HEK293T (cell line): Measurements from ENCODE around the gene RRBP1.

Experiments
- ARNT ChIP-seq: fragments of 450-650 bp; IDR thresholded peaks from 2 replicates; pipeline ENCODE4 v1.6.1; 2017; ENCODE audit warnings: mild to moderate bottlenecking
- BHLHE40 ChIP-seq: fragments of 450-650 bp; IDR thresholded peaks from 2 replicates; pipeline ENCODE4 v1.6.1; 2016; ENCODE audit warnings: mild to moderate bottlenecking, moderate library complexity, borderline replicate concordance
- ELF4 ChIP-seq: fragments of 450-650 bp; IDR thresholded peaks from 2 replicates; pipeline ENCODE4 v1.6.1; 2017; ENCODE audit warnings: antibody characterized with exemption
- FOXK2 ChIP-seq: fragments of 450-650 bp; IDR thresholded peaks from 2 replicates; pipeline ENCODE4 v1.6.1; 2016; ENCODE audit warnings: mild to moderate bottlenecking
- HDGF ChIP-seq: fragments of 450-650 bp; IDR thresholded peaks from 2 replicates; pipeline ENCODE4 v1.6.1; 2017; ENCODE audit warnings: antibody characterized with exemption, borderline replicate concordance
- SUZ12 ChIP-seq: fragments of 450-650 bp; IDR thresholded peaks from 2 replicates; pipeline ENCODE4 v1.6.1; 2016; ENCODE audit warnings: mild to moderate bottlenecking
- TARDBP ChIP-seq: fragments of 450-650 bp; IDR thresholded peaks from 2 replicates; pipeline ENCODE4 v1.6.1; 2016
- ZNF384 ChIP-seq: fragments of 450-650 bp; IDR thresholded peaks from 2 replicates; pipeline ENCODE4 v1.6.1; 2016

DNA sequence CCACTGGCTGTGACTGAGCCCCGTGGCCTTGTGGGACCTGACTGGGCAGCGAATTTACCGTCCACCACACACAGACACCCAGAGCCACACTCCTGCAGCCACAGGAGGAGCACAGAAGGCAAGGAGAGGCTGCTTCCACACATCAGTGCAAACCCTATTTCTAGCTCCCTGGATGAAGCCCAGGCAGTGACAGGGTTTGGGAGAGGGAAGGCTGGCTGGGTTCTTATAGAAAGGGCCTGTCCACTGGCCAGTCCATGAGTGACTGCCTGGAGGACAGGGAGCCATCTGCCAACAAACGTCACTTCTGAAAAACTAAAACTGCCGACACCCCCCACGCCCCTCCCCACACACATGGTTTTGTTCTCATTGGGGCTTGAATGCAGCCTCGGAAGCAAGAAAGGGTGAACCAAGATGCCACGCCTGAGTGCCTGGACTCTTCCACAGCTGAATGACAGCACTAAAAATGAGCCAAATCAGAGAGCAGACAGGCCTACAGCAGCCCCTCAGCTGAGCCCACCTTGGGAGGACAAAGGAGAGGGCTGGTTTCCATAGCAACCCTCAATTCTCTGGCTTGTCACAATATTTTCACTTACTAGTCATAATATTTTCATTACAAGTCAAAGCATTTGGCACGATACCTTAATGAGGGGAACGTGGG lies 38.4 kb downstream of the RRBP1 start:
- TF ChIP-seq HDGF (no peak), TARDBP (no peak), SUZ12 (no peak), ARNT (no peak), BHLHE40 (no peak), FOXK2 (no peak), ELF4 (no peak), ZNF384 (no peak)
